ENCODE measurements around the gene CPED1.

DNA sequence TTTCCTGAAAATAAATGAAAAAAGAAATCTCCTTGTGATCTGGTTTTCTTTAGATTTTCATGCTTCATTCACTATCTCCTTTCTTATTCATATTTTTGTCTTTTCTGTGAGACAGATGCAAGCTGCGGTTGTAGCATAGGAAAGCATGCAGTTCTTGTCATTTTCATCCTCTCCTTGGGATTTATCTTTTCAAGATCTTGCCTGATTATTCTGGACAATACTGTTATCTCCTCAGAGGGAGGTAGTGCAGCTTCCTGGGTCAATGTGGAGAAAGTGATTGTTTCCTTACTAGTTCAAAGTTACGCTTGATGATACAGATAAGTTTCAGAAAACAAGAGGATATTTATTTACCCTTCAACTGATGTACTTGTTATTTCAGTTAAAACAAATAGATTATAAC is 114.6 kb downstream of the CPED1 start:
- TF ChIP-seq, protein P1, sequence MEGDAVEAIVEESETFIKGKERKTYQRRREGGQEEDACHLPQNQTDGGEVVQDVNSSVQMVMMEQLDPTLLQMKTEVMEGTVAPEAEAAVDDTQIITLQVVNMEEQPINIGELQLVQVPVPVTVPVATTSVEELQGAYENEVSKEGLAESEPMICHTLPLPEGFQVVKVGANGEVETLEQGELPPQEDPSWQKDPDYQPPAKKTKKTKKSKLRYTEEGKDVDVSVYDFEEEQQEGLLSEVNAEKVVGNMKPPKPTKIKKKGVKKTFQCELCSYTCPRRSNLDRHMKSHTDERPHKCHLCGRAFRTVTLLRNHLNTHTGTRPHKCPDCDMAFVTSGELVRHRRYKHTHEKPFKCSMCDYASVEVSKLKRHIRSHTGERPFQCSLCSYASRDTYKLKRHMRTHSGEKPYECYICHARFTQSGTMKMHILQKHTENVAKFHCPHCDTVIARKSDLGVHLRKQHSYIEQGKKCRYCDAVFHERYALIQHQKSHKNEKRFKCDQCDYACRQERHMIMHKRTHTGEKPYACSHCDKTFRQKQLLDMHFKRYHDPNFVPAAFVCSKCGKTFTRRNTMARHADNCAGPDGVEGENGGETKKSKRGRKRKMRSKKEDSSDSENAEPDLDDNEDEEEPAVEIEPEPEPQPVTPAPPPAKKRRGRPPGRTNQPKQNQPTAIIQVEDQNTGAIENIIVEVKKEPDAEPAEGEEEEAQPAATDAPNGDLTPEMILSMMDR (conservative IDR thresholded peaks at IDR 0.05; ENCODE audit: low read depth in 2 of 2) = no peak
- TF ChIP-seq EZH2 (IDR thresholded peaks at IDR 0.05; ENCODE audit: low read depth, unreplicated experiment) (no peak), POLR2AphosphoS5 (IDR thresholded peaks at IDR 0.05; ENCODE audit: low read depth) (no peak), EZH2phosphoT487 (IDR thresholded peaks at IDR 0.05; ENCODE audit: unreplicated experiment) (no peak), JUNB (IDR thresholded peaks at IDR 0.05; ENCODE audit: unreplicated experiment) (no peak), CREB1 (CRISPR knock-in tag; IDR thresholded peaks at IDR 0.05; ENCODE audit: low read depth) (no peak), NANOG (IDR thresholded peaks at IDR 0.05; ENCODE audit: borderline replicate concordance) (no peak), STAT1 (IDR thresholded peaks at IDR 0.05; ENCODE audit: unreplicated experiment) (no peak), ZNF114 (CRISPR knock-in tag; IDR thresholded peaks at IDR 0.05) (no peak)
- TF ChIP-seq, protein P2, sequence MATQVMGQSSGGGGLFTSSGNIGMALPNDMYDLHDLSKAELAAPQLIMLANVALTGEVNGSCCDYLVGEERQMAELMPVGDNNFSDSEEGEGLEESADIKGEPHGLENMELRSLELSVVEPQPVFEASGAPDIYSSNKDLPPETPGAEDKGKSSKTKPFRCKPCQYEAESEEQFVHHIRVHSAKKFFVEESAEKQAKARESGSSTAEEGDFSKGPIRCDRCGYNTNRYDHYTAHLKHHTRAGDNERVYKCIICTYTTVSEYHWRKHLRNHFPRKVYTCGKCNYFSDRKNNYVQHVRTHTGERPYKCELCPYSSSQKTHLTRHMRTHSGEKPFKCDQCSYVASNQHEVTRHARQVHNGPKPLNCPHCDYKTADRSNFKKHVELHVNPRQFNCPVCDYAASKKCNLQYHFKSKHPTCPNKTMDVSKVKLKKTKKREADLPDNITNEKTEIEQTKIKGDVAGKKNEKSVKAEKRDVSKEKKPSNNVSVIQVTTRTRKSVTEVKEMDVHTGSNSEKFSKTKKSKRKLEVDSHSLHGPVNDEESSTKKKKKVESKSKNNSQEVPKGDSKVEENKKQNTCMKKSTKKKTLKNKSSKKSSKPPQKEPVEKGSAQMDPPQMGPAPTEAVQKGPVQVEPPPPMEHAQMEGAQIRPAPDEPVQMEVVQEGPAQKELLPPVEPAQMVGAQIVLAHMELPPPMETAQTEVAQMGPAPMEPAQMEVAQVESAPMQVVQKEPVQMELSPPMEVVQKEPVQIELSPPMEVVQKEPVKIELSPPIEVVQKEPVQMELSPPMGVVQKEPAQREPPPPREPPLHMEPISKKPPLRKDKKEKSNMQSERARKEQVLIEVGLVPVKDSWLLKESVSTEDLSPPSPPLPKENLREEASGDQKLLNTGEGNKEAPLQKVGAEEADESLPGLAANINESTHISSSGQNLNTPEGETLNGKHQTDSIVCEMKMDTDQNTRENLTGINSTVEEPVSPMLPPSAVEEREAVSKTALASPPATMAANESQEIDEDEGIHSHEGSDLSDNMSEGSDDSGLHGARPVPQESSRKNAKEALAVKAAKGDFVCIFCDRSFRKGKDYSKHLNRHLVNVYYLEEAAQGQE (IDR thresholded peaks at IDR 0.05; ENCODE audit: unreplicated experiment) = no peak
- TF ChIP-seq, protein P3, sequence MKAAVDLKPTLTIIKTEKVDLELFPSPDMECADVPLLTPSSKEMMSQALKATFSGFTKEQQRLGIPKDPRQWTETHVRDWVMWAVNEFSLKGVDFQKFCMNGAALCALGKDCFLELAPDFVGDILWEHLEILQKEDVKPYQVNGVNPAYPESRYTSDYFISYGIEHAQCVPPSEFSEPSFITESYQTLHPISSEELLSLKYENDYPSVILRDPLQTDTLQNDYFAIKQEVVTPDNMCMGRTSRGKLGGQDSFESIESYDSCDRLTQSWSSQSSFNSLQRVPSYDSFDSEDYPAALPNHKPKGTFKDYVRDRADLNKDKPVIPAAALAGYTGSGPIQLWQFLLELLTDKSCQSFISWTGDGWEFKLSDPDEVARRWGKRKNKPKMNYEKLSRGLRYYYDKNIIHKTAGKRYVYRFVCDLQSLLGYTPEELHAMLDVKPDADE (IDR thresholded peaks at IDR 0.05) = no peak

Data from GM23338 (cell line).